ENCODE data around the gene TBL1X.
"Not testable (repeated sequence)": the region's sequence is repeated elsewhere in the genome, so short reads cannot be mapped to it uniquely, and the experiment has no call there.

TBL1X gene

DNA sequence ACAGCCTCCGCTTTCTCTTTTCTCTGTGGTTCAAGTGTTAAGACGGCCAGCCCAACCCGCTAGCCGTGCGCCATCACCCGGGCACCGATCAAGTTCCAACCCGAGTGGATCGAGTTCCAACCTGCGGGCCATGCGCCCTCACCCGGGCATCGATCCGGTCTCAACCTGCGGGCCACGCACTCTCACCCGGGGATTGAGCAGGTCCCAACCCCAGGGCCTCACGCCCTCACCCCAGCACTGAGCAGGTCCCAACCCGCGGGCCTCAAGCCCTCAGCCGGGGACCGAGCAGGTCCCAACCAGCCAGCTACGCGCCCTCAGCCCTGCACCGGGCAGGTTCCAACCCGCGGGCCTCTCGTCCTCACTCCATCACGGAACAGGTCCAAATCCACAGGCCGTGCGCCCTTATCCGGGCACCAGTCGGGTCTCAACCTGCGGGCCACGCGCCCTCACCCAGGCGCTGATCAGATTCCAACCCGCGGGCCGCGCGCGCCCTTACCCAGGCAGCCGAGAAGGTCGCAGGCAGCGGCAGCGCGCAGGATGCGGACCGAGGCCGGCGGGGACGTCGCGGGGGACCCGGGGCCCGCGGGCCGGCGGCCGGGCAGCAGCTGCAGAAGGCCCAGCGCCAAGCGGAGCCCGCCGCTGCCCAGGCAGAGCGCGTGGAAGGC is 300.3 kb downstream of the TBL1X start:
- DNase-seq (ENCODE audit: low read depth), result no peak

DNA sequence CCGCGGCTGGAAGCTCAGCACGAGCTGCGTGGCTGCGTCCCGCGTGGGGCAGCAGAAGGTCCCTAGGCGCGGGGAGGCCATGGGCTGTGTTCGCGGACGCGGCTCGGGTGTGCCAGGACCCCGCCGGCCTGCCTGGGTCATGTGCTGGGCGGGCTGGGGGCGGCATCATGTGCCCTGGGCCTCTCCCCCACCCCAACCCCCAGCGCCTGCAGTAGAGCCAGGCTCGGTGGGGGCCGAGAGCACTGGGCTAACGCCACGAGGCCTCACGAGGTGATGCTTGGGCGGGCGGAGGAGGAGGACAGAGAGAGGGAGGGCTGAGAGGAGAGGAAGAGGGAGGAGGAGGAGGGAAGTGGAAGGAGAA is 300.9 kb downstream of the TBL1X start, which contains the start of gene GPR143:
Gene GPR143 (minus strand): TSS at position 111 of the 361 bp plus-strand sequence. CDS start 30 bp downstream, at position 81.
- no peak for DNase-seq (ENCODE audit: low read depth)

GRCh38 chrX:9767375-9767774 is 302.5 kb downstream of the TBL1X start:
- DNase-seq (ENCODE audit: low read depth), result no peak

GRCh38 chrX:9768321-9768839 is 303.5 kb downstream of the TBL1X start:
- DNase-seq (ENCODE audit: low read depth), result not testable (repeated sequence)

DNA sequence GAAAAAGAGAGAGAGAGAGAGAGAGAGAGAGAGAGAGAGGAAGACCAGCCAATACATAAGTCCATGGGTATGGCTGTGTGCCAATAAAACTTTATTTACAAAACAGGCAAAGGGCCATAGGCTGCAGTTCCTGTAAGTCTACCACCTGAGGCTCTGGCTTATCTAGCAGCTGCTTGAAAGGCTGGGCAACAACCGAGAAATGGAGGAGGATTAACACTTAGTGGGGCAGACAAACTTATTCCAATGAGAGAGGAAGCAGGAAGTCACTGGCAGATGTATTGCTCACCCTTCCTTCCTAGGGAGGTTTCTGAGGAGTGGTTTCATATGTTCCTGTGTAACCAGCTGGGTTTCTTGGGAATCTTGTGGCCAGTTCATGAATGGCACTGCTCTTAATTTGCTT is 305.5 kb downstream of the TBL1X start:
- no peak for DNase-seq (ENCODE audit: low read depth)

- DNase-seq (ENCODE audit: low read depth), result no peak
These were observed 308.1 kb downstream of the TBL1X start for GRCh38 chrX:9772943-9773342.

DNA sequence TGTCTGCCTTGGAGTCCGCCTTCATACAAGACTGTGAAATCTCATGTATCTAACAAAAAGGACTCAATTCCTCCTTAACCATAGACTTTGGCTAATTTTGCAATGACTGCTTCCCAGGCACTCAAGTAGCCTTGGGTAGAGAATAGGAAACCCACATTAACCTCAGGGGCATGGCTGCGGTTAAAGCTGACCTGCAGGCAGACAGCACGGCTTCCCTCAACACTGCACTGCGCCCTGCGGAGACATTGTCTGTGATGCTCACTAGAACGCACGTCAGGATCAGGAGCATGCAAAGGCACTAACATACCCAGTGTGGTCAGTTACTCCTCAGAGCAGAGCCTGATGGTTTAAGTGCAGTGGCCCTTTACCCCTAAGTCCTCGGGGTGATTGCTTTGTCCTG is 311.1 kb downstream of the TBL1X start:
- no peak for DNase-seq (ENCODE audit: low read depth)

DNA sequence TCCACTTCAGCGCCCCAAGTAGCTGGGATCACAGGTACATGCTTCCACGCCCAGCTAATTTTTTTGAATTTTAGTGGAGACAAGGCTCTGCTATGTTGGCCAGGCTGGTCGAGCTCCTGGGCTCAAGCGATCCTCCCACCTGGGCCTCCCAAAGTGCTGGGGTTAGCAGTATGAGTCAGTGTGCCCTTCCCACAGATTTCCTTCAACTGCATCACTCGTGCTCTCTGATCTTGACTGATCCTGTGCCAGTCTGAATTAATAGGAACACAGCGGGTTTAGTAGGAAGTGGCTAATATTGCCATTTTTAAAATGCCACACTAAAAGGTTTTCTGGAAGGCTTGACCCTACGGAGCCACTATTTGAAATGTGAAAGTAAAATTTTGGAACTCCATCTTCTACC is 317.1 kb downstream of the TBL1X start:
- no peak for DNase-seq (ENCODE audit: low read depth)

- no peak for DNase-seq (ENCODE audit: low read depth)
These were observed 319.5 kb downstream of the TBL1X start for GRCh38 chrX:9784332-9784731.

DNA sequence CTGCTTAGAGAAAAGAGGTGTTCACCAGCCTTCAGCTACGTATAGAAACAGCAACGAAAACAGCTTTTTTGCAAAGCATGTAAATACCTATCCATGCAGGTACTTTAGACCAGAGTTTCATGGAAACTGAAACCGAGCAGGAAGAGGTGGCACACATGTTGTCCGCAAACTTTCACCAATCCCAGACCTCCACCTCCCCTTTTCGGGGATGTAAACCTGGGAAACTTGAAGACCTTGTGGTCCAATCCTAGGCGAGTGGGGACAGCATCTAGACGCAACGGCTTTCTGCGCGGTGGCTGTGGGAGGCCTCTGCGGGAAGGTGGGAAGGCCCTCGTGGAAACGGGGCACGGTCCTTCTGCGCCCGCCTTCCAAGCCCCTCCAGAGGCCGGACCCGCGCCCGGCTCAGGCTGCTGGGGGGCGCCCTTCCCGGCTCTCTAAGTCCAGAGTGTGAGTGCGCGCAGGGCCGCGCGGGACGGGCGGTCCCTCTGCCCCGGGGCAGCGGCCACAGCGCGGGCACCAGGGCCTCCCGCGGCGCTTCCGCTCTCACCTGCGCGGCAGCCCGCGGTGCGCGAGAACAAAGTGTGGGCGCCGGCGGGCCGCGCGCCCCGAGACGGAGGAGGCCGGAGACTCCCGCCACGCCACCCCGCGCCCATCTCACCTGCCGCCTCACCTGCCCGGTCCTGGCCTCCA is 320.5 kb downstream of the TBL1X start:
- DNase-seq (ENCODE audit: low read depth), result no peak

DNA sequence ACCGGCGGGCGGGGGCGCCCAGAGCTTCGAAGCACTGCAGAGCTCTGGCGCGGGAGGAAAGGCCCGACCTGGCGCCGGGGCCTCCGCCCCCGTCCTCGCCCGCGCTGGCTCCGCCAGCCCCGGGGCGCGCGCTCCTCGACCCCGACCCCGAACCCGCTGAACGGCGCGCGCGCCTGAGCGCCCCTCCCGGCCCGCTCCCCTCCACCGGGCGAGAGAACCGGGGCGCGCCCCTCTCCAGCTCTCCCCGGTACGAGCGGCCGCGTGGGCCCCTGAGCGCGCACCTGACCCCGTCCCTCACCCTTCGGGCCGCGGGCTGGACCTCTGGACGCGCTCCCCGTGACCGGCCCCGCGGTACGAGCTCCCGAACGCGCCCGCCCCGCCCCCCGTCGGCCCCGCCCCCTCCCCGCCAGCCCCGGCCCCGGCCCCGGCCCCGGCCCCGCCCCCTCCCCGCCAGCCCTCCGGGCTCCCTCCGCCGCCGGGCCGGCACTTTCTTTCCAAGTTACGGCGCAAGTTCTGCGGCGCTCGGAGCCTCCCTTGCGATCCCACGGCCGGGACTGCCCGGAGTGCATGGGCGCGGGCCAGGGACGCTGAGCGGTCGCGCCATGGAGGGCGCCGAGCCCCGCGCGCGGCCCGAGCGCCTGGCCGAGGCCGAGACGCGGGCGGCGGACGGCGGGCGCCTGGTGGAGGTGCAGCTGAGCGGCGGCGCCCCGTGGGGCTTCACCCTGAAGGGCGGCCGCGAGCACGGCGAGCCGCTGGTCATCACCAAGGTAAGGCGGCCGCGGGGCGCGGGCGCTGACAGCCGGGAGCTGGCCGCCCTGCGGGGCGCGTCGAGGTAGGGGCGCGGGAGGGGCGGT is 321.3 kb downstream of the TBL1X start, which contains the start of gene SHROOM2:
Gene SHROOM2 (plus strand): TSS at position 486 of the 854 bp plus-strand sequence. CDS start 117 bp downstream, at position 603.
- no peak for DNase-seq (ENCODE audit: low read depth)

- peak; percentile 37 for DNase-seq (ENCODE audit: low read depth)
These were observed 322.2 kb downstream of the TBL1X start for GRCh38 chrX:9786798-9787635.

- DNase-seq (ENCODE audit: low read depth), result peak; percentile 83
These were observed 324.1 kb downstream of the TBL1X start for GRCh38 chrX:9788911-9789310.

DNA sequence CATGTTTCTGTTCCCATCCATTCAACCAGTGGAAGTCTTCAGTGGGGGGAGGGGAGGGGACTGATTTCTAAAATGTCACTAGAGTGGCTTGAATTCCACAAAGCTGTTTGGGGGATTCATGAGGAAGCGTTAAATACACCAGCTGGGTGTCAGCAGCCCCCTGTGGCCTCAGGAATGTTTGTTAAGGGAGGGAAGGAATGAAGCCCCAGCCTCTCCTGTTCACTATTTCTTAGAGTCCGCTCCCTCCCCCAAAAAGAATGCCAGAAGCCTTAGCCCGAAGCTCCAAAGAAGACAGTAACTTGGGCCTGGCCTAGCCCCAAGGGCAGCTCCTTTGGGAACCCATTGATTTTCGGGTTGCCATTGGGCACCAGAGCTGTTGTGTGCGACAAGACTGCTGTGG is 324.7 kb downstream of the TBL1X start:
- no peak for DNase-seq (ENCODE audit: low read depth)
